Heart left ventricle (tissue), 16 donors: Measurements from ENCODE around the gene KIAA1958. TPM values are rescaled to one million over a fixed set of nuclear protein-coding genes. Genes with fewer than 3 reads are reported as not detected.

Experiments used
- ATAC-seq, 4 donors: fragments of 200-7000 bp; cut with Tn5 transposase; one replicate each; pipeline ENCODE4 v1.9.1; 2020 to 2022; ENCODE audit warnings: moderate library complexity in 4 of 4, mild to moderate bottlenecking in 3 of 4, moderate number of reproducible peaks in 1 of 4
- DNase-seq, 5 donors: peaks; one replicate each; pipeline ENCODE4 v3.0.0-alpha.2; 2020
- H3K27ac ChIP-seq, 12 donors: fragments of 200-600 bp; sonication (generic) in 4 of 12; one replicate each; pipeline versions ENCODE4 v1.5.0 to v1.8.0; 2016 to 2022; ENCODE audit warnings: mild to moderate bottlenecking in 2 of 12
- H3K27me3 ChIP-seq, 9 donors: fragments of 200-600 bp; sonication (generic) in 2 of 9; one replicate each; pipeline versions ENCODE4 v1.5.1 to v1.8.0; 2016 to 2022; ENCODE audit warnings: mild to moderate bottlenecking in 3 of 9
- H3K36me3 ChIP-seq, 9 donors: fragments of 200-600 bp; sonication (generic) in 2 of 9; one replicate each; pipeline versions ENCODE4 v1.5.0 to v1.8.0; 2018 to 2022; ENCODE audit warnings: mild to moderate bottlenecking in 2 of 9
- H3K4me1 ChIP-seq, 12 donors: fragments of 200-600 bp; sonication (generic) in 4 of 12; one replicate each; pipeline versions ENCODE4 v1.5.0 to v1.8.0; 2016 to 2022; ENCODE audit warnings: mild to moderate bottlenecking in 3 of 12
- H3K4me3 ChIP-seq, 12 donors: fragments of 200-600 bp; sonication (generic) in 4 of 12; one replicate each; pipeline versions ENCODE4 v1.5.0 to v1.8.0; 2017 to 2022; ENCODE audit warnings: mild to moderate bottlenecking in 9 of 12, moderate library complexity in 4 of 12
- H3K9me3 ChIP-seq, 12 donors: fragments of 200-600 bp; sonication (generic) in 4 of 12; one replicate each; pipeline versions ENCODE4 v1.5.0 to v1.8.0; 2016 to 2022; ENCODE audit warnings: mild to moderate bottlenecking in 1 of 12
- CTCF ChIP-seq, 12 donors: fragments of 200-600 bp; sonication (generic) in 4 of 12; IDR thresholded peaks; one replicate each; pipeline versions ENCODE4 v1.5.0 to v1.8.0; 2018 to 2022; ENCODE audit warnings: antibody characterized with exemption in 12 of 12, mild to moderate bottlenecking in 5 of 12
- POLR2A ChIP-seq, 2 donors: fragments of 450-650 bp; IDR thresholded peaks; one replicate each; pipeline ENCODE4 v1.6.1; 2017; ENCODE audit warnings: antibody characterized with exemption in 2 of 2, mild to moderate bottlenecking in 2 of 2, moderate library complexity in 2 of 2
- WGBS, 4 donors: extraction: QIAGEN DNeasy Blood & Tissue Kit in 2 of 4; methylation state at CpG; one replicate each; pipeline versions ENCODE4 v1.1.5 to v1.1.7; 2013 to 2018; 5-methylcytosine and 5-hydroxymethylcytosine counted together
- intact Hi-C, 10 donors: fragments of 100-400 bp; cut with DNase I; formaldehyde crosslinking; loops; one replicate each; pipeline versions ENCODE4 v1.11.1 to v1.14.2; 2022
- polyA plus RNA-seq, 2 donors: library from polyadenylated mRNA; stranded (reverse); fragments of 200-250 nt; gene quantifications; one replicate each; pipeline ENCODE4 v1.2.3, GENCODE V29; 2013
- total RNA-seq, 9 donors: library from RNA; depleted of rRNA in 2 of 9; stranded (reverse); fragments of >200 nt in 2 of 9; fragmentation: NEBNext Ultra II Directional in 3 of 9; extraction: Animal tissue kit (Norgen Biotek cat#: 25700) in 3 of 9; gene quantifications; one replicate each; pipeline versions ENCODE4 v1.1.0 to v1.2.4, GENCODE V29; 2016 to 2023
- donor health status: ischemic (EF 13 %, LVEDD 7.1; RV severe dilation, severe dysfunction).
- donor health status: healthy with polysubstance abuse.
- donor health status: DM: no; HTN: yes; CAD: no.
- donor health status: DM: no; HTN: no; CAD: no.
- donor health status: ischemic (EF 25% LVEDD 6.9; RV normal size, moderate dysfunction).
- donor health status: ischemic (EF 25% LVEDD 5.7; RV mildly dilated, moderate dysfunction).
- donor health status: healthy.
- donor health status: DM: yes; HTN: yes; CAD: no.
- donor health status: ischemic (EF 35%, LVEDD 5.7; RV mildly dilated, moderate dysfunction).
- donor health status: nonischemic (EF 11% LVEDD 7.7; RV severe dilation, severe dysfunction).
- donor health status: DM: yes; HTN: yes; CAD: no.
- donor health status: PGD.
- donor health status: ischemic (EF 29% LVEDD 5.4; RV normal size, mild dysfunction).
- donor health status: nonischemic (EF 23%, LVEDD 6.1; RV moderate dilation, normal function).

Gene KIAA1958
- total and polyA plus RNA-seq, 11 donors = 0.99 to 8.5 (median 5.8) TPM

GRCh38 chr9:112654282-112654681 lies 167.7 kb downstream of the KIAA1958 start:
- peaks cover 0 to 14% (median 1%) of the 10 kb centered on the region in 12 donors for H3K9me3 ChIP-seq
- no peak for ATAC-seq
- no peaks in the 10 kb centered on the region for H3K36me3 ChIP-seq
- 87 to 91% (median 88%) methylated on average over 5 of the region's 5 CpGs for WGBS, 4 donors
- no peak for DNase-seq
- no peaks in the 10 kb centered on the region for H3K4me1 ChIP-seq
- no peaks in the 10 kb centered on the region for H3K27me3 ChIP-seq
- intact Hi-C loops = no loop called here
- no peak overlapping the region for H3K27ac ChIP-seq
- TF ChIP-seq POLR2A (IDR thresholded peaks at IDR 0.05) = no peak
- TF ChIP-seq CTCF (IDR thresholded peaks at IDR 0.05) = no peak
- H3K4me3 ChIP-seq = no peak overlapping the region

- DNase-seq (no peak), ATAC-seq (no peak)
- peaks cover 0 to 3% (median 0%) of the 10 kb centered on the region in 12 donors for H3K9me3 ChIP-seq
- intact Hi-C loops = no loop called here
- no peak overlapping the region for H3K4me3 ChIP-seq
- TF ChIP-seq CTCF (IDR thresholded peaks at IDR 0.05) = no peak
- no peak for TF ChIP-seq POLR2A (IDR thresholded peaks at IDR 0.05)
- no peak overlapping the region for H3K27ac ChIP-seq
- peaks cover 0 to 3% (median 0%) of the 10 kb centered on the region in 9 donors for H3K36me3 ChIP-seq
- WGBS, 4 donors = 57 to 63% (median 60%) methylated on average over 3 of the region's 3 CpGs
- H3K27me3 ChIP-seq = no peaks in the 10 kb centered on the region
- H3K4me1 ChIP-seq = no peaks in the 10 kb centered on the region
Observed at GRCh38 chr9:112655668-112656067, 169.0 kb downstream of the KIAA1958 start.

- ATAC-seq (no peak), DNase-seq (no peak)
- TF ChIP-seq CTCF (IDR thresholded peaks at IDR 0.05) = no peak
- TF ChIP-seq POLR2A (IDR thresholded peaks at IDR 0.05) = no peak
- intact Hi-C loops = no loop called here
- Histone ChIP-seq H3K9me3 (no peaks in the 10 kb centered on the region), H3K4me3 (no peak overlapping the region), H3K27ac (no peak overlapping the region), H3K36me3 (peaks cover 0 to 3% (median 0%) of the 10 kb centered on the region in 9 donors), H3K27me3 (no peaks in the 10 kb centered on the region), H3K4me1 (no peaks in the 10 kb centered on the region)
- WGBS, 4 donors = 94 to 96% (median 95%) methylated on average over 12 of the region's 12 CpGs
Observed at GRCh38 chr9:112659906-112660305, 173.3 kb downstream of the KIAA1958 start.

GRCh38 chr9:112663681-112664080 lies 177.1 kb downstream of the KIAA1958 start:
- TF ChIP-seq CTCF (IDR thresholded peaks at IDR 0.05) (no peak), POLR2A (IDR thresholded peaks at IDR 0.05) (no peak)
- peaks cover 0 to 3% (median 0%) of the 10 kb centered on the region in 9 donors for H3K36me3 ChIP-seq
- no peak overlapping the region for H3K27ac ChIP-seq
- WGBS, 4 donors = 93 to 96% (median 93%) methylated on average over 5 of the region's 5 CpGs
- intact Hi-C loops = no loop called here
- H3K4me1 ChIP-seq = no peaks in the 10 kb centered on the region
- H3K9me3 ChIP-seq = no peaks in the 10 kb centered on the region
- DNase-seq (no peak), ATAC-seq (no peak)
- no peak overlapping the region for H3K4me3 ChIP-seq
- H3K27me3 ChIP-seq = no peaks in the 10 kb centered on the region
